NCI-H2029 (cell line): ENCODE data around the gene COX7B2.

Experiments used
- DNase-seq: peaks from one replicate; lab custom pipeline; 2025; lab: John Stamatoyannopoulos, UW

The COX7B2 gene, protein sequence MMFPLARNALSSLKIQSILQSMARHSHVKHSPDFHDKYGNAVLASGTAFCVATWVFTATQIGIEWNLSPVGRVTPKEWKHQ

DNA sequence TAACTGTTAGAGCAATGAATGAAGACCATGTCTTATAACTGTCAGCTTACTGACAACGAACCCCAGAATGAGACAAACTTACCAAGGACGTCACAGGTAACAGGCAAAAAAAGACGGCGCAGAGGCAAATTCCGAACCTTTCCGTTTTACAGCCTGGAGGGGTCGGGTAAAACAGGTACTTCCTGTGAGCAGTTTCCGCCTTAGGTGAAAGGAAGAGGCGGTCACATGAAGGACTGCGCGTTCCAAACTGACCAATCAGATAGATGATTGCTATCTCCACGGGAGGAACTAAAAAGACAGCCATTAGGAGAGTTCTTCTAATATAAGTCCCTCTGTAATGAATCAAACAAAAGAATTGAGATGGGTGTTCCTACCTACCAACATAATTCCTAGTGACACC lies at the start of gene COX7B2:
COX7B2 (minus strand) TSS at position 168 of the 400 bp plus-strand sequence. CDS start 174,053 bp downstream, outside the sequence.
- peak; percentile 24 for DNase-seq

DNA sequence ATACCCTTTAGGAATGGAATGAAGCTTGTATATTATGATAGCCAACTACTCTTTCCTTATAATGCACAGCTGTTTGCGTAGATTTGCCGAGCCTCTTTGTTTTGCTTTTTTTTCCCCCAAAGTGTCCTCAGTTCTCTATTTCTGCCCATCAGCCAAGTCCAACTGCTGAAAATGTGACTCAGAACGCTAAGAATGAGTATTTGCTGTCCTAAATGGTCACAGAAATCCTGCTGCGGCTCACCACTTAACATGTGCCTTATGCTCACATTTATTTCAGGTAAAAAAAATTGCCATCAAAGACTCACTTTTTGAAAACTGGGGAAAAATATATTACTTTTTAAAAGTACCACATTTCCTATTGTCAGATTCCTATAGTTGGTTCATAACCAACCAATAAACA lies 47.4 kb upstream of the COX7B2 start:
- DNase-seq = no peak

DNA sequence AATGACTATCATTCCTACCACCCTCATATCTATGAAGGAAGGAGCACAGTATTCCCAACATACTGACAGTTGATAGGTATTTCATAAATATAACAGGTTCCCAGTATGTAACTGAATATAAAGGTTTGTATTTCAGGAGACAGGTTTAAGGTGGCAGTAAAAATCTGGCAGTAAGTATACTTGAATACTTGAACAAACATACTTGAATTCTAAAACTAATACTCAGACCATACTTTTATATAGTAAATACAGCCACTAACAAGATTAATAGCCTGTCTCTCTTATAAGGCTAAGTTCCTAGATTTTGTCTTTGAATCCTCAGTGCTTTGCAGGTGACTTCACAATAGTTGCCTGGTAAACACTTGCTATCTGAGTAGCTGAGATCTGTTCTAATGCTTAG lies 46.6 kb upstream of the COX7B2 start:
- no peak for DNase-seq

DNA sequence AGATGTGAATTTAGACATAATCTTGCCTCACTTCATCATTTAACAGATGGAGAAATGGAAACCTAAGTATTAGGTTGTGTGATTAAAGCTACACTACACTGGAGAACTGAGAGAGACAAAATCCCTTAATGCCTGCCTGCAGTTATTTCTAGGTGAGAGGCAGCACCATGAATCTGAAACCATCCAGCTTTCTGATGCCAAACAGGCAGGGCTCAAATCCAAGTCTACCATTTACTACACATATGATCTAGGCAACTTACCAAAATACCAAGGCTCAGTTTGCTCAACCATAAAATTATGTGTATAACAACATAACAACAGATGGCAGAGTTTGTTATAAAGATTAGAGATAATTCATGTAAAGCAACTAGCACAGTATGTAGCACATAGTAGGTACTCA lies 45.6 kb upstream of the COX7B2 start:
- no peak for DNase-seq

DNA sequence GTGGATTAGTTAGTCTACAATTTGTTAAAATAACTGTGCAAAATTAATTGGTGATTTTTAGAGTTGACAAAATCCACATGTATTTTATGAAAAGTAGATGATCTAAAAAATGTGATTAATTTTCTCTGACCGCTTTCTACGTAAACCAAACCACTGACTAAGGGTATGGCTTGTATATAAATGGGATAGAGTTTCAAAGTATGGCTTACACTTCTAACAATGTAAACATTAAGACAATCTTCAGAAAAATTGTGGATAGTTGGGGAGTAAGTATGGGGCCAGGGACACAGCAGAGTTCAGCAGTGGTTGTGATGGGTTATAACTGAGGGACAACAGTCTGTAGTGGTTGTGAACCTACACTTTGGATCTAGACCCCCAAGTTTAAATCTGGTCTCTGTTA lies 44.5 kb upstream of the COX7B2 start:
- DNase-seq = no peak

DNA sequence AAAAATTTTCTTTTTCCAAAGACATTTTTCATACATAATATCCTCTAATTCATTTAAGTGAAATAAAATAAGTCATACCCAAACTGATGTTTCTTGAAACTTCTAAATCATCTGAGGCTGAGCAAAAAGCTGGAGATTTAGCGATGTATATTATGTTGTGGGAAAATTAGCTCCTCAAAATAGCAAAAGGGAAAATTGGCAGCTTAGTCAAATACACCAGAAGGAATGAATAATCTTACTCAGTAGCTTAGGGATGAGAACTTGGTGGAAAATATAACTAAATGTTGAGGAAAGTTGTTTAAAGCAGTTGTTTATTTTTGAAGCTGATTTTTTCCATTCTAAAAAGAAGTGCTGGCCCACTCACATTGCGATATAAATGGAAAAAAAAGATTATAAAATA lies 43.4 kb upstream of the COX7B2 start:
- no peak for DNase-seq

DNA sequence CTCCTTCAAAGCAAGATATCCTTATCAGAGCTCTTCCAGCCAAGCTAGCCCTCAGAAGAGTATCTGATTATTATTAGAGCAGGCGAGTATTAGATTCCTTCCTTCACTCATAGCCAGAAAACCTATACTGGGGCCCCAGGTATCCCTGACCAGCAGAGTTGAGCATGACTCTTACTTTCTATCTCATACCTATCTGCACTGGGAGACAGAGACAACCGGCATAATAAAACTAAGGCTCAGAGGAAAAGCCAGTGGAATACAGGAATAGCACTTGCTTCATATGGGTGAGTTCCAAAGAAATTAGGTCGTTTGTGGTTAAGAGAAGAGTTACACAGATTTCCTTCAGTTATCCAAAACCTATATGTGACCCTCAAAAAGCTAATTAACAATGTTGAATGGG lies 41.8 kb upstream of the COX7B2 start:
- no peak for DNase-seq

DNA sequence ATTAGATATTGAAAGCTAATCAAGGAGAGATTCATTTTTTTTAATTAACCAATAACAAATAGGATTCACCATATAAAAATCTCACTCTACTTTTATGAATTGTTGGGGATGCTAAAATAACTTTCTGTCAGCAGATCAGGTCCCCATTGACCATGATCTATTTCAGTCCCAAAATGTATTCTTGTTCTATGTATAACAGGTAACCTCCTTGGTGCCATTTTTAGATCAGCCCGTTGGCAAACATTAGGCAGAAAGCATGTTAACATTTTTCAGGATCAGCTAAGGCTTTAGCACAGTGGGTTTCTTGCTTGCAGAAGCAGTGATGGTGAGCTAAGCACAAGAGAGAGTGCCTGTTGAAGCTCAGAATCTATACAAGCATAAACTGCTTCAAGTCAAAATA lies 40.8 kb upstream of the COX7B2 start:
- DNase-seq = no peak

DNA sequence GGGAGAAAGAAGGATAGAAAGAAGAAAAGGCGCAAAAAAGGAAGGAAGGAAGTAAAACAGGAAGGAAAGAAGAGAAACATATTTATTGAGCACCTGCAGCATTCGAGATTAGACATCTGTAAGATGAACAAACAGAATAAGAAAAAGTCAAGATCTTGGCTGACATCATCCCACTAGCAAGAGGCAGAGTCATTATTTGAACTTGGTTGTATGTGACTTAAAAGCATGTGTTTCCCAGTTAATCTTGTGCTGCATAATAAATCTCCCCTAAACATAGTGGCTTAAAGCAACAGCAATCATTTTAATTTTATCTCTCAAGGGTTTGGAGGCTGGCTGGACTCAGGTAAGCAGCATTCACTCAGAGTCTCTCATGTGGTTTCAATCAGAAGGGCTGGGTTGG lies 38.5 kb upstream of the COX7B2 start:
- DNase-seq = no peak

DNA sequence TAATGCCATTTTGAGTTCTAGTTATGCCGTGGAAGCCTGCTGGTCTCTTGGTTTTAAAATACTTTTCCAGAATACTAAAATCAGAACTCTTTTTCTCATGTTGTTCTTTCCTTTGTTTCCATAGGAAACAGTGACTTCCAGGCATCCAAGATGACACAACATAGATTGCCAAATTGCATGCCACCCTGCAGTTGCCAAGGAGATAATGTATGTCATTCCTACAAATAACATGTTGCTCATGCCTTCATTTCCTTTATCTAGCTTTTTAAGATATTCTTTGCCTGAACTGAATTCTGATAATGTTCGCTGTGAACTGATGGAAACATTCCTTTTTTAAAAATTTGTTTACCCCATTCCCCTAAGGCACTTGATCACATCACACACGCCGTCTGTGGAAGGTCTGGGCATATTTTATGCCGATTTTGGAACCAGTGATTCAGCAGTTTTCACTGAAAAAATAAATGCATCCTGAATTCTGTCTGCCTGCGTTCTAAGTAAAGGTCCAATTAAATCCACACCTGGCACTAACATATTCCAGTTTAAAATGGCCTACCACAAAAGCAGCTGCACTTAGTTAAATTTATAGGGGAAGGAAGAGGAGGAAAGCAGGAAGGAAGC lies 38.0 kb upstream of the COX7B2 start:
- DNase-seq = no peak

DNA sequence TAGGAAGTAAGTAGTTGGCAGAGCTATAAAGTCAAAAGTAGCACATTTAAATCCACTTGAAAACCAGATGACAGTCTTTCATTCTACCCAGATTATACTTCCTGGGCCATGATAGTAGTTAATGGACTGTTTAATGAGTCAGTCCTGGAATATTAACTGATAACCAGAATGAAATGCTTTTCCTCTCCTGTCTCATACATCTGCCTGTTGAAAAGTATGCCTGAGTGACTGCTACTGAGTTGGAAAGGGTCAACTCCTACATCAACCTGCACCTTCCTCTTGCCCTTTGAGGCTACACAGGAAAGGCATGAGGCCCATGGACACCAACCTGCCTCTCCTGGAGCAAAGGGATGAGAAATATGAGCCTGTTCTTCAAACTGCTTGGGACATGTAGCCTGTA lies 36.0 kb upstream of the COX7B2 start:
- DNase-seq = no peak

DNA sequence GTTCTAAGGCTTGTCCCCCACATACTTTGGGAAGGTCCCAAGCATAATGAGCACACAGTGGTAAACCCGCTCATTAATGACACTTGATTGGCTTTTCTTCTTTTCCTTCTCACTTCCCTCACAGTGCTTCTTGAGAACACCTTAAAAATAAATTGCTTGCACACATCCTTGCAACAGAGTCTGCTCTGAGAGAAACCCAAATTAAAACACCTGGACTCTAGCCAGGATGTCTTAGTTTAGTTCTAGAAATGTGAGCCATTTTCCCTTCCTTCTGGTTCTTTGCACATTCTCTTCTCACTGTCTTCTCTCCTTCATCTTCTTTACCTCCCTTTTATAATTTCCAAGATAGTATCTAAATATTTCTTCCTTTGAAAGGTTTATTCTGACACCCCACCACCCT lies 35.3 kb upstream of the COX7B2 start:
- DNase-seq = no peak

DNA sequence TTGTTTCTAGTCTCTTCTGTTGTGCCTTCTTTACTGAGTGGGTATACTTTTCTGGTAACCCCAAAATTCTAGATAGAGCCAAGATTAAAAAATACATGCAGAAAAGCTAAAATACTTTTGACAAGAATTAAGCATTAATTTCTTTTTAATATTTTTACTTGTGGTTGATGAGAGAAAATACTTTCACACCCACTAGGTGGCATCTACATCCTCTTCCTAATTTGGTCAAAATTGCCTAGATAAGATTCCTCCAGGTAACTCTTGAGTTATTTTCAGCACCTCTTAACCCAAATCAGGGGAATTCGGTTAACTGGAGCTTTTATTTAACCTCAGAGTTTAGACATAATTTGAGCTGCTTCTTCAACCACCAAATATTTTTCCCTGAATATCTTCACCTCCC lies 28.4 kb upstream of the COX7B2 start:
- no peak for DNase-seq

DNA sequence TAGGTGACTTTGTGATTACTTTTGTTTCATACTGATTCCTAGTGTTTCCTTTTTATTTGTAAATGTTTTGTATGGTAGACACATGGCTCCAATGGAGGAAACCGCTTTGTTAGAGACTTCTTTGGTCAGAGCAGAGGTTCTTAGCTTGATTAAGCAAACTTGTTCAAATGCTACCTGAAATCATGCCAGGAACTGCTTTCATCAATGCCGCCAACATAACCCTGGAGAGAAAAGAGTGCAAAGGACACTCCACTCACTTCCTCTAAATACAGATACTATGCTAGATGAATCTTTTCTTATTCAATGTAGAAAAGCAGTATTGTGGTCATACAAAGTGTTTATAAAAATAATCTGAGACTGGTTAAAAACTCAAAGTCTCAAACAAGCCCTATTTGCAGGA lies 25.7 kb upstream of the COX7B2 start:
- no peak for DNase-seq

DNA sequence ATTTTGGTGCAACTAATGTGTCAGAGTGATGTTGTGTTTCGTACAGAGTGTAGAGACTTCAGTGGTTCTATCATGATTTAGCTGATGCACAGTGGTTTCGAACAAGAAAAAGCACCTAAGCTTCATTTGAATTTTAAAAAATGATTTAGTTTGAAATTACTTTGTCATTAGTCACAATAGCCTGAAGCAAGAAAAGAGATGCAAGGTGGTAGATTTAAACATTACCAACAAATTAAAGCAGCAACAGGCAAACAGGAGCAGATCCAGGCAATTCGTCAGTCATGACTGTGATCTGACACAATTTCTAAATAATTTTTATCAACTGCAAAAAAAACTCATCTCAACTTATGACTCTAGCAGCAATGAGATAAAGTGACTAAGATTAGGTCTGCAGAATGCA lies 24.6 kb upstream of the COX7B2 start:
- no peak for DNase-seq

DNA sequence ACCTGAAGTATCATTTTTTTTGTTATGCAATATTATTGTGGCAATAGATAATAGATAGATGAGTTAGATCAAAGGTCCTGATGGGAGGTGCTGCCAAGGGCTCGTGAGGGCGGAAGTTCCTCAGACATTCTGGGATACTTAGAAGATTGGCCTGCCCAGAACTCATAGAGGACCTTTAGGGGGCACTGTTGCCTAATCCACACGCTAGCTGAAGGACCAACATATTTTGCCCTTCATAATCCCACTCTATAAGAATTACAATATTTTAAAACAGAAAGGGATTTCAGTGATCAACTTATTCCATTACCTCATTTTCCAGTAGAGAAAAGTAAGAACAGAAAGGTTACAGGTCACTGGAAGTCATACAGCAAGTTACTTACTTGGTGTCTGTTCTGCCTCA lies 22.9 kb upstream of the COX7B2 start:
- DNase-seq = no peak

DNA sequence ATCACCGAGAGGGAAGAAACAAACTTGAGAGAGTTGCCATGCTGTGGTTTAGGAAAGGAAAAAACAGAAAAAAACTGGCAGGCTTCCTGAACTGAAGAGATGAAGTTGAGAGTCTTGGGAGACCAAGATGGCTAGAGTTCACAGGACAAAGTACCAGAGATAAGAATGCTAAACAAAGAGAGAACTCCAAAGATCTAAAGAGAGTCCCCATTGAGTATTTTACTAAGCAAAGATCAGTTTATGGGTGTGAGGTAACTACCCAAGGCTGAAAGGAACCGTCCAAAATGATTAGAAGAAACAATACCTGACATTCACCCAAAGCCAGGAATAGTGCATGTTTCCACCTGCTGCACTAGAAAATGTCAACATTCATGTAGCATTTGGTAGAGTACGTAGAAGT lies 21.8 kb upstream of the COX7B2 start:
- no peak for DNase-seq

DNA sequence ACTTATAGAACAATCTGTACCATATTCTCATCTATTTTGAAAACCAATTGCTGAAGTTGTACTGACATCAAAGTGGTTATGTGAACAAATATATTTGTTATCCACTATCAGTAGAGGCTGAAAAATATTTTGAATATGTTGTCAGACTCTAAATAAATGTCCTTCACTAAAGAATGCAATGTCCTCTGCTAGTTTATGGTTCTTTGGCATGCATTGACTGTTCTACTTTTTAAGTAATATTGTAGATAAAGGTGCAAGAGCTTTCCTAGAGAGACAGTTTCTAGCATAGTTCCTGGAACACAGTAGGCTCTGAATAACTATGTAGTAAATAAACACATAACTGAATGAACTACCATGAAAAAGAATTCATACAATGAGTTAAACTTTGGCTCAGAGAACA lies 18.2 kb upstream of the COX7B2 start:
- DNase-seq = no peak

DNA sequence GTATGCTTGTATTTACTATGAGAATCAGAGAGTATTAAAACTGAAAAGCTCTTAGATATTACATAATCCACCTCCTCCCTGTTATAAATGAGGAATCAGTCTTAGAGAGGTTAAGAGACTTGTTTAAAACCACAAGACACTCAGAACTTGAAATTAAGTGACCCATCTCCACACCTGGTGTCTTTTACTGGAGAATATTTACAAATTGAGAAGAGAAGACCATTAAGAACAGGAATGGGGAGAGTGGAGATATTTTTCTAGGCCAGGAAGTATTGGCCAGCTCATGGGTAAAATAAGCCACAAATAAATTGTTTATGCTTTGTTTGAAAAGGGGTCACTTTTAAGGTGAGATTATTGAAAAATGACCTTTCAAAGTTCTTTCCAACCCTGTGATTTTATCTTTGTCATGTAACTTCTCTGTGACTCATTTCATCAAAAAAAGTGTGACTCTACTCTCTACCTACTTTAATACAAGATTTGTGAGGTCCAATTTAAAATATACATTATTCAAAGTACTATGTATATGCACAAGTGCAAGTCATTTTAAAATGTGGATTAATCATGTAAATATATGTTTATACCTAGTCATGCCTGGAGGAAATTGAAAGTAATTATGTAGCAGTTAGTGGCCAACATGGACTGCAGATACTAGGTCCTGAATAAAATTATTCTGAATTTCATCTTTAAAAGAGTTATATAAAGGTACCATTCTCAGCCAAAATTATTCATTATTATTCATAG lies 15.9 kb upstream of the COX7B2 start:
- no peak for DNase-seq

DNA sequence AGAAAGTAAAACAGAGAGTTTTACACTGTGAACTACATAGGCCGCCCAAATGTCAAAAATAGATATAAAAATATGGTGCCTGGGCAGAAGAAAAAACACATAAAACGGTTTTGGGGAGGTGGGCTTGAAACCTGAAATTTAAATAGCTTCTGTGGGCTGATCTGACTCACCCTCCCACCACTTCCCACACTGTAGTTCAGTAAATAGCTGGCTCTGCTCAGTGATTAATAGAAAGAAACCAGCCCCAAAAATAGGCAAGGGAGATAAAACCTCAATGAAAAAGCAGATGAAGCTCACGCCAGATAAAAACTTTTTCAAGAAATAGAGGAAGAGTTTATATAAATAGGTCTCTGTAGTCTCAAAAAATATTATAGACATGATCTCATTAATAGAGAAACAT lies 13.2 kb upstream of the COX7B2 start:
- DNase-seq = no peak

DNA sequence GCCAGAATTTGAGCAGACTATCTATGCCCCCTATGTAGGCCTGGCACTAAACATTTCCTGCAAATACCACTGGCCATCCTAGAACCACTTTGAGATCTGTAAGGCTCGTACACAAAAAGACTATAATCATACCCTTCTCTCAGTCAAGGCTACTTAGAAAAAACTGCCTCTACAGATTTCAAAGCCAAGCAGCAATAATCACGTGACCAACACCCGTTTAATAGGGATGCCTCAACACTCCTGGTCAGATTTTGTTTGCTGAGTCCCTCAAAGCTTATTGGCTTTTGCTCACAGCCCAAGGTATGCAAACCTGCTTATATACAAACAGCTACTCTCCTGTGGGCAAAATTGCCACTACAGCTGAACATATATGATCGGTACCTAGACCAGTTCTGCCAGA lies 897 bp downstream of the COX7B2 start:
- no peak for DNase-seq

DNA sequence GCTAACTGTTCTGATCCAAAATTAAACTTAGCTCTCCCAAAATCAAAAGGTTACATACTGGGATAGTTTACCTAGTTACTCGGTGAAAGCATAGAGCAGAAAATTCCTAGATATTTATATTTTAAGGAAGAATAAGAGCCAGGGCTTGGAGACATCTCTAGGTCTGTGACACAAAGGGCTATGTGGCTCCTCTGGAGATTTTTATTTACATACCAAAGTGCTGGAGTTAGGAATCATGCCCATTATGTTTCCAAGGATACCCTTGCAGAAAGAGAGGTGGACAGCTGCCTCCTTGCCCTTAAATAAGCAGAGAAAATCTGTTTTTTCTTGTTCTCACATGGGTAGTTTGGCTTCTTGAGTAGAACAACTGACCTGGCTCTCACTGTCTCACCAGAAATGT lies 9.0 kb downstream of the COX7B2 start:
- no peak for DNase-seq

DNA sequence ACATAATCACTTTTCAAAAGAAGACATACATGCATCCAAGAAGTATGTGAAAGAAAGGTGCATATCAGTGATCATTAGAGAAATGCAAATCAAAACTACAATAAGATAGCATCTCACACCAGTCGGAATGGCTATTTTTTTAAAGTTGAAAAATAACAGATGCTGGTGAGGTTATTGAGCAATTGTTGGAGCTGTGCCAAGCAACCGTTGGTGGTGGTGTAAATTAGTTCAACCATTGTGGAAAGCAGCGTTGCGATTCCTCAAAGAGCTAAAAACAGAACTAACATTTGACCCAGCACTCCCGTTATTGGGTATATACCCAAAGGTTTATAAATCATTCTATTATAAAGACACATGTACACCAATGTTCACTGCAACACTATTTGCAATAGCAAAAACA lies 14.2 kb downstream of the COX7B2 start:
- no peak for DNase-seq

DNA sequence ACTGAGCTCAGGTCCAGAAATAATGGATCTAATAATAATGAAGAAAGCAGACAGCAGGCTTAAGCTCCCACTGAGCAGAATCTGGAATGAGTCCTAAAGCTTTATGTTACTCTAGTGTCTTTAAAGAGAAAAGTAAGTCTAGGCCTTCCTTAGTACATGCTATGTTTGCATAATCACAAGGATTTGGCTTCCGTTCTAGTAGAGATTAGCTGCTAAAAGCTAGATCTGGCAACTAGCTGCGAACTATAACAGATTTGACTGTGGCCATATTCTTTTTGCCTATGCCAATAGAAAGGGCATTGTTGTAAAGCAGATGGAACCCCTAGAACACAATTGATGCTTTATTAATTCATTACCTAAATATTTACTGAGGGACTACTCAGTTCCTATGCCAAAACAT lies 19.0 kb downstream of the COX7B2 start:
- DNase-seq = no peak
